HepG2 (cell line): ENCODE measurements around the gene HOXC5. TPM values are rescaled to one million over a fixed set of nuclear protein-coding genes. Genes with fewer than 3 reads are reported as not detected.

Experiments
- ATAC-seq: fragments of 200-7000 bp; cut with Tn5 transposase; 3 replicates; pipeline ENCODE4 v1.9.1; 2020; ENCODE audit warnings: mild to moderate bottlenecking, moderate library complexity
- BruUV-seq: library from RNA; stranded (reverse); fragments of 400-500 nt; replicated peaks from 2 replicates; lab custom pipeline; 2021; lab: Mats Ljungman, UMichigan
- CTCF ChIA-PET: fragments of 300-600 bp; formaldehyde crosslinking; extraction: SDS; loops from one replicate; lab custom pipeline; 2021; ENCODE audit warnings: low total read pairs, inconsistent platforms, low intra/inter-chr PET ratio; lab: Yijun Ruan, JAX
- POLR2A ChIA-PET: fragments of 350-600 bp; sonication (Branson Sonifier 250); formaldehyde crosslinking; loops from one replicate; lab custom pipeline; 2020; ENCODE audit warnings: antibody characterized with exemption, inconsistent platforms; lab: Yijun Ruan, JAX
- DNase-seq: peaks from one replicate; pipeline ENCODE4 v3.0.0-alpha.2; 2015; ENCODE audit warnings: low spot score
- FAIRE-seq: peaks from 3 replicates; lab custom pipeline; 2011; peaks lifted over from hg19 to GRCh38; lab: Jason Lieb, UNC
- H2AFZ ChIP-seq: one replicate; pipeline ENCODE4 v1.6.1; 2011; ENCODE audit warnings: low read length, inconsistent platforms
- H3K27ac ChIP-seq: fragments of 300-600 bp; 3 replicates; pipeline ENCODE4 v1.8.0; 2011; ENCODE audit warnings: mixed run types, mild to moderate bottlenecking, mixed read lengths, low read length, inconsistent platforms; ENCODE audit not compliant: insufficient read depth; ENCODE audit errors: extremely low read length
- H3K27me3 ChIP-seq, 2 experiments: fragments of 200-600 bp in 1 of 2; 2 replicates in 1 of 2; 3 replicates in 1 of 2; pipeline versions ENCODE4 v1.6.0 to v1.8.0; 2011; ENCODE audit warnings: low read length in 2 of 2, mild to moderate bottlenecking in 2 of 2, moderate library complexity in 2 of 2, inconsistent platforms in 1 of 2; ENCODE audit not compliant: insufficient read depth in 2 of 2, control insufficient read depth in 1 of 2
- H3K36me3 ChIP-seq, 2 experiments: fragments of 200-600 bp in 1 of 2; replicated peaks in 1 of 2; 2 replicates in 1 of 2; 3 replicates in 1 of 2; pipeline versions ENCODE4 v1.5.1 to v1.8.0; 2011; ENCODE audit warnings: low read length in 2 of 2, inconsistent platforms in 1 of 2; ENCODE audit not compliant: insufficient read depth in 2 of 2, control insufficient read depth in 1 of 2
- H3K4me1 ChIP-seq: 2 replicates; pipeline ENCODE4 v1.5.1; 2012; ENCODE audit warnings: low read length, inconsistent platforms; ENCODE audit not compliant: insufficient read depth
- H3K4me2 ChIP-seq: 2 replicates; pipeline ENCODE4 v1.6.0; 2011; ENCODE audit warnings: low read depth, low read length, inconsistent platforms
- H3K4me3 ChIP-seq, 3 experiments: fragments of 200-600 bp in 1 of 3; sonication (generic), shearing (Covaris generic) in 1 of 3; replicated peaks in 1 of 3; 2 replicates each; pipeline ENCODE4 v1.5.1; 2011 to 2016; ENCODE audit warnings: low read length in 3 of 3, inconsistent platforms in 2 of 3, low read depth in 2 of 3, mild to moderate bottlenecking in 2 of 3, control low read depth in 1 of 3, mixed read lengths in 1 of 3; ENCODE audit not compliant: insufficient read depth in 1 of 3
- H3K79me2 ChIP-seq: one replicate; pipeline ENCODE4 v1.6.1; 2011; ENCODE audit warnings: low read length, inconsistent platforms; ENCODE audit not compliant: insufficient read depth
- H3K9ac ChIP-seq: 2 replicates; pipeline ENCODE4 v1.6.0; 2011; ENCODE audit warnings: mild to moderate bottlenecking, low read depth, low read length, inconsistent platforms; ENCODE audit not compliant: insufficient read depth
- H3K9me3 ChIP-seq: 2 replicates; pipeline ENCODE4 v1.5.1; 2012; ENCODE audit warnings: mild to moderate bottlenecking, low read length
- H4K20me1 ChIP-seq: 2 replicates; pipeline ENCODE4 v1.6.0; 2011; ENCODE audit warnings: inconsistent platforms, mild to moderate bottlenecking, low read length, moderate library complexity; ENCODE audit not compliant: insufficient read depth
- CREB1 ChIP-seq, 2 experiments: fragments of 450-650 bp in 1 of 2; IDR thresholded peaks; 2 replicates each; pipeline ENCODE4 v1.6.1; 2016 to 2017; ENCODE audit warnings: control low read depth in 1 of 2, mild to moderate bottlenecking in 1 of 2, missing compliant biosample characterization in 1 of 2, missing genetic modification characterization in 1 of 2
- EP300 ChIP-seq, 3 experiments: sonication (generic) in 1 of 3; formaldehyde crosslinking in 1 of 3; IDR thresholded peaks; 2 replicates each; pipeline versions ENCODE4 v1.5.1 to v1.6.1; 2011 to 2020; ENCODE audit warnings: low read depth in 2 of 3, low read length in 2 of 3, borderline replicate concordance in 1 of 3, improper control_type of control experiment in 1 of 3, mild to moderate bottlenecking in 1 of 3, missing genetic modification reagents in 1 of 3, moderate library complexity in 1 of 3
- SOX13 ChIP-seq, 3 experiments: fragments of 450-650 bp in 1 of 3; sonication (generic) in 1 of 3; formaldehyde crosslinking in 1 of 3; IDR thresholded peaks in 2 of 3; conservative IDR thresholded peaks in 1 of 3; 2 replicates each; pipeline versions ENCODE4 v1.5.0 to v1.6.1; 2016 to 2020; ENCODE audit warnings: antibody characterized with exemption in 1 of 3, mild to moderate bottlenecking in 1 of 3, missing compliant biosample characterization in 1 of 3, missing genetic modification reagents in 1 of 3, moderate library complexity in 1 of 3
- TAF1 ChIP-seq: sonication (generic); formaldehyde crosslinking; IDR thresholded peaks from 2 replicates; pipeline ENCODE4 v1.4.0; 2020; ENCODE audit warnings: missing genetic modification reagents
- ZBTB21 ChIP-seq: sonication (generic); formaldehyde crosslinking; IDR thresholded peaks from 2 replicates; pipeline ENCODE4 v1.4.0; 2020; ENCODE audit warnings: missing genetic modification reagents
- WGBS: methylation state at CpG from one replicate; pipeline ENCODE4 v1.1.6; 2017; ENCODE audit warnings: low lambda C conversion rate; 5-methylcytosine and 5-hydroxymethylcytosine counted together
- in situ Hi-C: cut with HindIII; loops from 2 replicates; pipeline ENCODE4 v1.10.0; 2017; ENCODE audit warnings: low pct_unique_long_range_greater_than_20kb; ENCODE audit not compliant: extremely low pct_ligation_motif_present
- intact Hi-C: fragments of 100-400 bp; cut with micrococcal nuclease; formaldehyde crosslinking; loops from one replicate; pipeline ENCODE4 v1.10.0; 2022; ENCODE audit not compliant: unreplicated experiment
- polyA plus RNA-seq, 8 experiments: library from polyadenylated mRNA; depleted of rRNA in 3 of 8; stranded (reverse) in 7 of 8; unstranded in 1 of 8; fragments of >200 nt; fragmentation: Illumina TruSeq in 4 of 8; extraction: Trizol in 4 of 8; gene quantifications; 2 replicates each; pipeline versions ENCODE4 v1.2.1 to v1.2.3, GENCODE V29; 2011 to 2016; ENCODE audit warnings: low read depth in 4 of 8, missing spikeins in 1 of 8, mixed read lengths in 1 of 8; ENCODE audit not compliant: insufficient read depth in 1 of 8
- total RNA-seq, 5 experiments: library from RNA; depleted of rRNA; stranded (reverse); fragments of >200 nt; fragmentation: Illumina TruSeq; extraction: Trizol; gene quantifications; 2 replicates each; pipeline ENCODE4 v1.2.3, GENCODE V29; 2016; ENCODE audit warnings: low read depth in 1 of 5

Gene HOXC5
- total and polyA plus RNA-seq, 2 of the 13 experiments (the other 11 are each of a cell fraction or from before 2014, with no cell fraction given): not detected

GRCh38 chr12:54060975-54061778 is 28.3 kb downstream of the HOXC5 start:
- no peak overlapping the region for H3K4me2 ChIP-seq
- CTCF ChIA-PET: no interaction called here

GRCh38 chr12:54065677-54066076 is 32.8 kb downstream of the HOXC5 start:
- H3K4me3 ChIP-seq: no peak overlapping the region
- H3K27me3 ChIP-seq: 0 out of 5 replicates have a peak, but pooled peaks cover 0 to 4% of the 10 kb centered on the region in 2 experiments
- no peak overlapping the region for H3K27ac ChIP-seq
- H3K79me2 ChIP-seq: no peaks in the 10 kb centered on the region
- H3K9ac ChIP-seq: no peak overlapping the region
- no TSS peak for BruUV-seq
- CTCF ChIA-PET: no interaction called here
- H3K4me1 ChIP-seq: no peaks in the 10 kb centered on the region
- no peak overlapping the region for H2AFZ ChIP-seq
- FAIRE-seq (no peak), ATAC-seq (no peak), DNase-seq (no peak)
- no peak for TF ChIP-seq CREB1 (IDR thresholded peaks at IDR 0.05)
- no peak for TF ChIP-seq CREB1 (CRISPR knock-in tag; IDR thresholded peaks at IDR 0.05)
- H3K4me2 ChIP-seq: no peak overlapping the region
- H3K9me3 ChIP-seq: no peaks in the 10 kb centered on the region
- intact Hi-C loops: no loop called here
- POLR2A ChIA-PET: no interaction called here
- no peaks in the 10 kb centered on the region for H3K36me3 ChIP-seq
- in situ Hi-C loops: no loop called here
- no peaks in the 10 kb centered on the region for H4K20me1 ChIP-seq

More at GRCh38 chr12:54060975-54061778, 28.3 kb downstream of the HOXC5 start:
- no peak for DNase-seq
- H3K9ac ChIP-seq: no peak overlapping the region
- no TSS peak for BruUV-seq
- no peaks in the 10 kb centered on the region for H3K9me3 ChIP-seq
- no peaks in the 10 kb centered on the region for H3K79me2 ChIP-seq
- H2AFZ ChIP-seq: no peak overlapping the region
- intact Hi-C loops (no loop called here), in situ Hi-C loops (no loop called here)
- no peak overlapping the region for H3K27ac ChIP-seq
- POLR2A ChIA-PET: no interaction called here
- WGBS: 44% methylated on average over 7 of the region's 7 CpGs
- no peaks in the 10 kb centered on the region for H3K4me1 ChIP-seq
- FAIRE-seq: no peak
- peaks cover 1 to 26% of the 10 kb centered on the region in 2 experiments; a peak in 4 of 5 replicates for H3K27me3 ChIP-seq
- no peaks in the 10 kb centered on the region for H4K20me1 ChIP-seq
- no peak overlapping the region for H3K4me3 ChIP-seq
- TF ChIP-seq ZBTB21 (CRISPR knock-in tag) (no peak), EP300 (IDR thresholded peaks at IDR 0.05; ENCODE audit: low read depth in 2 of 2, low read length in 2 of 2) (no peak), EP300 (CRISPR knock-in tag; IDR thresholded peaks at IDR 0.05; ENCODE audit: borderline replicate concordance) (no peak), TAF1 (CRISPR knock-in tag) (no peak), SOX13 (IDR thresholded peaks at IDR 0.05) (no peak), SOX13 (CRISPR knock-in tag; conservative IDR thresholded peaks at IDR 0.05 in 1 of 2, IDR thresholded peaks at IDR 0.05 in 1 of 2) (no peak)
- ATAC-seq: no peak
- H3K36me3 ChIP-seq: no peaks in the 10 kb centered on the region
